NCI-H82 treated with DMSO at 0.1 percent for 48 hours (cell line): Measurements from ENCODE around the gene SYT1.

Source experiments
- DNase-seq: peaks from one replicate; lab custom pipeline; 2025; ENCODE audit not compliant: unreplicated experiment; lab: John Stamatoyannopoulos, UW

Gene SYT1

DNA sequence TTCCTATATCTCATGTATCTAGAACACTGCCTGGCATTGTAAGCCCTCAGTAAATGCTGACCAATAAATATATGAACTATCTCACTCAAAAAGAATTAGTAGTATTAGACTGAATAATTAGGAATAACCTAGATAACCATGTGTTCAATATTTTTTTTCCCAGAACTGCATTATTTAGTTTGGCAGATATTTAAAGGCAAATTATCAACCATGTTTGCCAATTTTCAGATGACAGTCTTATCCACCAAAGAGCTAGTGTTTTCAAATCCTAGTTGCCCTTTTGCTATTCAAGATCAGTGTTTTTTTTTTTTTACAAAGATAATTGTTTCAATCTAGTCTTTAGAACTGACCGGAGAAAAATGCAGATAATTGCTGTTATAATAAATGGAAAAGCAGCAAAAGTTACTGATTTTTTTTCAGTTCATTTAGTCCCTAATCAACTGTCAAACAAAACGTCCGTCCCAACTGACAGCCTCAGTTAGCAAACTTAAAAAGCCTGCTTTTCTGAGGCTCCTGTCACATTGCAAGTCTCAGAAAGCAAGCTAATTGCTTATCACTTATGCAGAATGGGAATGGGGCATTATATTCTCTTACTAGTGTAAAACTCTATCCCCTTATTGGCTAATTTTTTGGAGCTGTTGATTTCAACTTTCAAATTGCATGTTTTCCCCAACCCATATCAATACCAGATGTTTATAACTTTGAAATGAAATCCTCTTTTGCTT lies 623.0 kb downstream of the SYT1 start:
- DNase-seq: no peak
